ENCODE data around the gene ACO2.

ACO2 gene

GRCh38 chr22:41479671-41480396, 10.9 kb downstream of the ACO2 start:
- H3K9me3 ChIP-seq (ENCODE audit: severe bottlenecking): no peaks in the 10 kb centered on the region
- H3K27me3 ChIP-seq (ENCODE audit: insufficient read depth, poor library complexity, severe bottlenecking): no peaks in the 10 kb centered on the region
- no peak for TF ChIP-seq CTCF (IDR thresholded peaks at IDR 0.05; ENCODE audit: poor library complexity, severe bottlenecking)
- no peak for ATAC-seq (ENCODE audit: low read depth)
- peaks cover 4% of the 10 kb centered on the region for H3K36me3 ChIP-seq (ENCODE audit: low read depth)
- H3K4me1 ChIP-seq (ENCODE audit: insufficient read depth, poor library complexity, severe bottlenecking): no peaks in the 10 kb centered on the region
- H3K27ac ChIP-seq (ENCODE audit: poor library complexity, severe bottlenecking): no peak overlapping the region
- no peak for DNase-seq (ENCODE audit: low spot score)
- H3K4me3 ChIP-seq (ENCODE audit: severe bottlenecking): no peak overlapping the region

- Histone ChIP-seq H3K9me3 (ENCODE audit: severe bottlenecking) (no peaks in the 10 kb centered on the region), H3K36me3 (ENCODE audit: low read depth) (peaks cover 4% of the 10 kb centered on the region), H3K27me3 (ENCODE audit: insufficient read depth, poor library complexity, severe bottlenecking) (no peaks in the 10 kb centered on the region), H3K4me3 (ENCODE audit: severe bottlenecking) (no peak overlapping the region), H3K4me1 (ENCODE audit: insufficient read depth, poor library complexity, severe bottlenecking) (no peaks in the 10 kb centered on the region), H3K27ac (ENCODE audit: poor library complexity, severe bottlenecking) (no peak overlapping the region)
- ATAC-seq (ENCODE audit: low read depth): no peak
- TF ChIP-seq CTCF (IDR thresholded peaks at IDR 0.05; ENCODE audit: poor library complexity, severe bottlenecking): no peak
- no peak for DNase-seq (ENCODE audit: low spot score)
Measured at GRCh38 chr22:41480397-41480735, 11.4 kb downstream of the ACO2 start.

- no peaks in the 10 kb centered on the region for H3K27me3 ChIP-seq (ENCODE audit: insufficient read depth, poor library complexity, severe bottlenecking)
- no peaks in the 10 kb centered on the region for H3K9me3 ChIP-seq (ENCODE audit: severe bottlenecking)
- DNase-seq (ENCODE audit: low spot score) (no peak), ATAC-seq (ENCODE audit: low read depth) (no peak)
- TF ChIP-seq CTCF (IDR thresholded peaks at IDR 0.05; ENCODE audit: poor library complexity, severe bottlenecking): no peak
- H3K4me3 ChIP-seq (ENCODE audit: severe bottlenecking): no peak overlapping the region
- peaks cover 4% of the 10 kb centered on the region for H3K36me3 ChIP-seq (ENCODE audit: low read depth)
- H3K4me1 ChIP-seq (ENCODE audit: insufficient read depth, poor library complexity, severe bottlenecking): no peaks in the 10 kb centered on the region
- no peak overlapping the region for H3K27ac ChIP-seq (ENCODE audit: poor library complexity, severe bottlenecking)
Measured at GRCh38 chr22:41481131-41481830, 12.4 kb downstream of the ACO2 start.

- Histone ChIP-seq H3K36me3 (ENCODE audit: low read depth) (peaks cover 4% of the 10 kb centered on the region), H3K4me1 (ENCODE audit: insufficient read depth, poor library complexity, severe bottlenecking) (no peaks in the 10 kb centered on the region), H3K9me3 (ENCODE audit: severe bottlenecking) (no peaks in the 10 kb centered on the region), H3K4me3 (ENCODE audit: severe bottlenecking) (no peak overlapping the region), H3K27me3 (ENCODE audit: insufficient read depth, poor library complexity, severe bottlenecking) (no peaks in the 10 kb centered on the region), H3K27ac (ENCODE audit: poor library complexity, severe bottlenecking) (no peak overlapping the region)
- no peak for ATAC-seq (ENCODE audit: low read depth)
- DNase-seq (ENCODE audit: low spot score): no peak
- TF ChIP-seq CTCF (IDR thresholded peaks at IDR 0.05; ENCODE audit: poor library complexity, severe bottlenecking): no peak
Measured at GRCh38 chr22:41481925-41482318, 13.0 kb downstream of the ACO2 start.
